ENCODE data around the gene ZNF530. TPM values are rescaled to one million over a fixed set of nuclear protein-coding genes. Genes with fewer than 3 reads are reported as not detected.

ZNF530 gene
- total RNA-seq, 2 experiments from 2014 or later, result 2.7 to 3.4 TPM

DNA sequence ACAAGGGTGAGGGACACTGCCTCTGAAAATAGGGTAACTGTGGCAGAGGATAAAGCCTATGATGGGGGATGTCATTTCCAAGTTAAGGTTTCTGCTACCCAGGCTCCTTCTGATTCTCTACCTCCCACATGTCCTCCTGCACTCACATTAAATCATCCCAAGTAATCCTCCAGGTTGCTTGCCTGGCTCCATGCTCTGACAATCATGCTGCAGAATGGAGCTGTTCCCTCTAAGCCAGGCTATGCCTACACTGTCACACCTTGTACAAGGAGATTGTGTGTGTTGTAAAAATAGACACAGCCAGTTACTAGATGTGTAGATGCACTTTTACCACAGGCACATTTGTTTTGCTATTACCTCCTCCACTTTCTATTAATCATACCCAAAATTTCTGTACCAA is 29.0 kb upstream of the ZNF530 start:
- no peak overlapping the region for H3K27ac ChIP-seq (ENCODE audit: low read depth in 1 of 2, low read length in 2 of 2)
- no peak overlapping the region for H3K4me3 ChIP-seq (ENCODE audit: low read length)
- POLR2A ChIA-PET, result no interaction called here
- no peak overlapping the region for H3K27ac Mint-ChIP-seq
- peaks cover 36% of the 10 kb centered on the region for H3K36me3 ChIP-seq (ENCODE audit: insufficient read depth, low read length)
- H3K27me3 Mint-ChIP-seq, result no peaks in the 10 kb centered on the region
- H3K36me3 Mint-ChIP-seq (ENCODE audit: low read depth), result peaks cover 92% of the 10 kb centered on the region
- H3K4me1 ChIP-seq (ENCODE audit: insufficient read depth, low read length), result no peaks in the 10 kb centered on the region
- H3K4me1 Mint-ChIP-seq (ENCODE audit: low read depth), result no peaks in the 10 kb centered on the region
- CTCF ChIA-PET, result no interaction called here
- H3K27me3 ChIP-seq (ENCODE audit: control insufficient read depth in 1 of 2, insufficient read depth in 2 of 2, low read length in 2 of 2), result no peaks in the 10 kb centered on the region
- no peak for TF ChIP-seq CTCF (IDR thresholded peaks at IDR 0.05)
- H3K9me3 ChIP-seq (ENCODE audit: control insufficient read depth in 1 of 2, insufficient read depth in 1 of 2, low read length in 2 of 2), result peaks cover 48 to 96% of the 10 kb centered on the region in 2 experiments
- peaks cover 19% of the 10 kb centered on the region for H3K9me3 Mint-ChIP-seq
- no peak for DNase-seq
- intact Hi-C loops (cut with DNase I, micrococcal nuclease), result no loop called here
- no peak overlapping the region for H3K4me3 Mint-ChIP-seq
- no peak for ATAC-seq (ENCODE audit: poor library complexity)

GRCh38 chr19:57572415-57572947 is 27.2 kb upstream of the ZNF530 start:
- ChIA-PET CTCF (no interaction called here), POLR2A (no interaction called here)
- intact Hi-C loops (cut with DNase I, micrococcal nuclease), result no loop called here
- Histone ChIP-seq H3K9me3 (ENCODE audit: control insufficient read depth in 1 of 2, insufficient read depth in 1 of 2, low read length in 2 of 2) (peaks cover 52 to 92% of the 10 kb centered on the region in 2 experiments), H3K27me3 (ENCODE audit: control insufficient read depth in 1 of 2, insufficient read depth in 2 of 2, low read length in 2 of 2) (no peaks in the 10 kb centered on the region), H3K4me3 (ENCODE audit: low read length) (no peak overlapping the region), H3K4me1 (ENCODE audit: insufficient read depth, low read length) (peaks cover 2% of the 10 kb centered on the region), H3K27ac (ENCODE audit: low read depth in 1 of 2, low read length in 2 of 2) (no peak overlapping the region), H3K36me3 (ENCODE audit: insufficient read depth, low read length) (peaks cover 42% of the 10 kb centered on the region)
- TF ChIP-seq CTCF (IDR thresholded peaks at IDR 0.05), result no peak
- peaks cover 94% of the 10 kb centered on the region for H3K36me3 Mint-ChIP-seq (ENCODE audit: low read depth)
- no peak for DNase-seq
- H3K9me3 Mint-ChIP-seq, result peaks cover 26% of the 10 kb centered on the region
- no peak for ATAC-seq (ENCODE audit: poor library complexity)
- H3K4me1 Mint-ChIP-seq (ENCODE audit: low read depth), result peaks cover 13% of the 10 kb centered on the region
- H3K4me3 Mint-ChIP-seq, result no peak overlapping the region
- H3K27ac Mint-ChIP-seq, result no peak overlapping the region
- no peaks in the 10 kb centered on the region for H3K27me3 Mint-ChIP-seq

DNA sequence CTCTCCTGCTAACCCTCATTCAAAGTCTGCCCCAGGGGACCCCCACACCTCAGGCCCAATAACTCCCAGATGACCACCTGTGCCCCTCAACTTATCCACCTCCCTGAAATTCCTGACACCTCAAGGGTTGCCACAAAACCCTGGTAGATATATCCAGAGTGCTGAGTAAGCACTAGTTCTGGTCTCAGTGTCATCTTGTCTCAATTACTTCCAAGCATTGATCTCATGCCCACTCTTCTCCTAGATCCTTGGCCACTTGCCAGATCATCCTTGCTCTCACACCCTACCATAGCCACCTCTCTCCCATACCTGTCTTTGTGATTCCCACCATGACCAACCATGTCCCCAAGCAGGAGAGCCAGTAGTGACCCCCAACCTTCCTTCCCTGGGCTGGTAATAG is 23.0 kb upstream of the ZNF530 start:
- POLR2A ChIA-PET, result no interaction called here
- H3K4me1 Mint-ChIP-seq (ENCODE audit: low read depth), result peaks cover 27% of the 10 kb centered on the region
- intact Hi-C loops (cut with DNase I, micrococcal nuclease), result loop anchor here (1.0 to 5.0 kb wide), 4 partner anchors 15 to 106 kb away; partner anchors contain the start of genes ZNF211 (in 1 of the 2), ZNF549 (in 1 of the 2) and ZNF551 (in 1 of the 2)
- H3K4me3 Mint-ChIP-seq, result peak overlapping the region; percentile 79
- peaks cover 83% of the 10 kb centered on the region for H3K36me3 Mint-ChIP-seq (ENCODE audit: low read depth)
- no peak overlapping the region for H3K27ac Mint-ChIP-seq
- CTCF ChIA-PET, result no interaction called here
- peaks cover 21% of the 10 kb centered on the region for H3K4me1 ChIP-seq (ENCODE audit: insufficient read depth, low read length)
- no peak for TF ChIP-seq CTCF (IDR thresholded peaks at IDR 0.05)
- H3K9me3 Mint-ChIP-seq, result peaks cover 31% of the 10 kb centered on the region
- H3K9me3 ChIP-seq (ENCODE audit: control insufficient read depth in 1 of 2, insufficient read depth in 1 of 2, low read length in 2 of 2), result peaks cover 42 to 54% of the 10 kb centered on the region in 2 experiments
- no peak for ATAC-seq (ENCODE audit: poor library complexity)
- H3K4me3 ChIP-seq (ENCODE audit: low read length), result no peak overlapping the region
- DNase-seq, result no peak
- no peaks in the 10 kb centered on the region for H3K27me3 Mint-ChIP-seq
- H3K36me3 ChIP-seq (ENCODE audit: insufficient read depth, low read length), result peaks cover 42% of the 10 kb centered on the region
- H3K27me3 ChIP-seq (ENCODE audit: control insufficient read depth in 1 of 2, insufficient read depth in 2 of 2, low read length in 2 of 2), result no peaks in the 10 kb centered on the region
- no peak overlapping the region for H3K27ac ChIP-seq (ENCODE audit: low read depth in 1 of 2, low read length in 2 of 2)
